Measurements from ENCODE around the gene PATL1.
"Not testable (repeated sequence)": the region's sequence is repeated elsewhere in the genome, so short reads cannot be mapped to it uniquely, and the experiment has no call there.

DNA sequence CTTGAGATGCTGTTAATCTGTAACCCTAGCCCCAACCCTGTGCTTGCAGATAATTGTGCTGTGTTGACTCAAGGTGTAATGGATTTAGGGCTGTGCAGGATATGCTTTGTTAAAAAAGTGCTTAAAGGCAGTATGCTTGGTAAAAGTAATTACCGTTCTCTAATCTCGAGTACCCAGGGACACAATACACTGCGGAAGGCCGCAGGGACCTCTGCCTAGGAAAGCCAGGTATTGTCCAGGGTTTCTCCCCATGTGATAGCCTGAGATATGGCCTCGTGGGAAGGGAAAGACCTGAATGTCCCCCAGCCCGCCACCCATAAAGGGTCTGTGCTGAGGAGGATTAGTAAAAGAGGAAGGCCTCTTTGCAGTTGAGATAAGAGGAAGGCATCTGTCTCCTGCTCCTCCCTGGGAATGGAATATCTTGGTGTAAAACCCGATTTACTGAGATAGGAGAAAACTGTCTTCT is 12.5 kb upstream of the PATL1 start:
- not testable (repeated sequence) for TF ChIP-seq POLR2A (IDR thresholded peaks at IDR 0.05)
- TF ChIP-seq, protein P1, sequence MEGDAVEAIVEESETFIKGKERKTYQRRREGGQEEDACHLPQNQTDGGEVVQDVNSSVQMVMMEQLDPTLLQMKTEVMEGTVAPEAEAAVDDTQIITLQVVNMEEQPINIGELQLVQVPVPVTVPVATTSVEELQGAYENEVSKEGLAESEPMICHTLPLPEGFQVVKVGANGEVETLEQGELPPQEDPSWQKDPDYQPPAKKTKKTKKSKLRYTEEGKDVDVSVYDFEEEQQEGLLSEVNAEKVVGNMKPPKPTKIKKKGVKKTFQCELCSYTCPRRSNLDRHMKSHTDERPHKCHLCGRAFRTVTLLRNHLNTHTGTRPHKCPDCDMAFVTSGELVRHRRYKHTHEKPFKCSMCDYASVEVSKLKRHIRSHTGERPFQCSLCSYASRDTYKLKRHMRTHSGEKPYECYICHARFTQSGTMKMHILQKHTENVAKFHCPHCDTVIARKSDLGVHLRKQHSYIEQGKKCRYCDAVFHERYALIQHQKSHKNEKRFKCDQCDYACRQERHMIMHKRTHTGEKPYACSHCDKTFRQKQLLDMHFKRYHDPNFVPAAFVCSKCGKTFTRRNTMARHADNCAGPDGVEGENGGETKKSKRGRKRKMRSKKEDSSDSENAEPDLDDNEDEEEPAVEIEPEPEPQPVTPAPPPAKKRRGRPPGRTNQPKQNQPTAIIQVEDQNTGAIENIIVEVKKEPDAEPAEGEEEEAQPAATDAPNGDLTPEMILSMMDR (IDR thresholded peaks at IDR 0.05): not testable (repeated sequence)

All from body of pancreas (tissue), 4 donors.